ENCODE measurements around the gene YES1.

Gene YES1

DNA sequence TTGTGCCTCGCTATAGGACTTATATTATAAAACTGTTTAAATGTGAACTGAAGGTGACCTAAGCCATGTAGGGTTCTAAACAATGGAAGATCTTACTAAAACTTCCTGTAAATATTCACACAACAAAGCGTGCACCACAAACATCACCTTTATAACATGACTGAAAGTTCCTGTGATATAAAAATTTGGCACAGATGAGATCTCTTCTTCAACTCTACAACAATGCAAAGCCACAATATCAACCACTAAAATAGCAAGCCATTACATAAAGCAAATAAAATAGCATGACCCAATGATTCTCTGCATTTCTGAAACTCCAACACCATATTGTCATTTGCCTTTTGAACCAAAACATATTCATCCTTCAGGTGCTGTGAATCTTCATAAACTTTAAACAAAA, 3.5 kb downstream of the YES1 start:
- DNase-seq = no peak

DNA sequence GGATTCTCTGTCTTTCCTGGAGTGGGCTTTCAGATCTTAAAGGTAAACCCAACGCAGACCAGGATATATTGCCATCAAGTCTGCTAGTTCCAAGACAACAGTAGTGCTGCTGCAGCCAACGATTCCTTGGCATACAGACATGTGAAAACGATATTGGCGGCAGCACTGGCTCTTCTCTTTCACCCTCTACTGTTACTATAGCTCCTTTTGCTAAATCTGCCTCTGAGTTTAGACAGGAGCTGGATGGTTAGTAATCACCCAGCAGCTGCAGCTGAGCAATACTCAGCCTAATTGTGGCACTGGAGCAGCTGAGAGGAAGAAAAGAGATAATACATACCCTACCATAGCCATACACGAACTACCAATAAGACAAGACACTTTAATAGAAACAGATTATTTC, 4.0 kb downstream of the YES1 start:
- H3K4me1 ChIP-seq = peaks cover 0 to 18% (median 6%) of the 10 kb centered on the region in 4 donors
- H3K36me3 ChIP-seq = no peaks in the 10 kb centered on the region
- H3K9me3 ChIP-seq = no peaks in the 10 kb centered on the region
- no peaks in the 10 kb centered on the region for H3K27me3 ChIP-seq
- intact Hi-C loops (cut with DNase I; ENCODE audit: low total_unique reads) = no loop called here
- no peak overlapping the region for H3K4me3 ChIP-seq
- DNase-seq = no peak
- no peak overlapping the region for H3K27ac ChIP-seq
- TF ChIP-seq, protein P1, sequence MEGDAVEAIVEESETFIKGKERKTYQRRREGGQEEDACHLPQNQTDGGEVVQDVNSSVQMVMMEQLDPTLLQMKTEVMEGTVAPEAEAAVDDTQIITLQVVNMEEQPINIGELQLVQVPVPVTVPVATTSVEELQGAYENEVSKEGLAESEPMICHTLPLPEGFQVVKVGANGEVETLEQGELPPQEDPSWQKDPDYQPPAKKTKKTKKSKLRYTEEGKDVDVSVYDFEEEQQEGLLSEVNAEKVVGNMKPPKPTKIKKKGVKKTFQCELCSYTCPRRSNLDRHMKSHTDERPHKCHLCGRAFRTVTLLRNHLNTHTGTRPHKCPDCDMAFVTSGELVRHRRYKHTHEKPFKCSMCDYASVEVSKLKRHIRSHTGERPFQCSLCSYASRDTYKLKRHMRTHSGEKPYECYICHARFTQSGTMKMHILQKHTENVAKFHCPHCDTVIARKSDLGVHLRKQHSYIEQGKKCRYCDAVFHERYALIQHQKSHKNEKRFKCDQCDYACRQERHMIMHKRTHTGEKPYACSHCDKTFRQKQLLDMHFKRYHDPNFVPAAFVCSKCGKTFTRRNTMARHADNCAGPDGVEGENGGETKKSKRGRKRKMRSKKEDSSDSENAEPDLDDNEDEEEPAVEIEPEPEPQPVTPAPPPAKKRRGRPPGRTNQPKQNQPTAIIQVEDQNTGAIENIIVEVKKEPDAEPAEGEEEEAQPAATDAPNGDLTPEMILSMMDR (IDR thresholded peaks at IDR 0.05) = no peak

More for the DNA sequence above, 3.5 kb downstream of the YES1 start:
- no peaks in the 10 kb centered on the region for H3K27me3 ChIP-seq
- intact Hi-C loops (cut with DNase I; ENCODE audit: low total_unique reads) = no loop called here
- H3K9me3 ChIP-seq = no peaks in the 10 kb centered on the region
- no peak overlapping the region for H3K4me3 ChIP-seq
- H3K27ac ChIP-seq = no peak overlapping the region
- H3K36me3 ChIP-seq = no peaks in the 10 kb centered on the region
- TF ChIP-seq, protein P1 (IDR thresholded peaks at IDR 0.05) = no peak
- H3K4me1 ChIP-seq = peaks cover 0 to 19% (median 6%) of the 10 kb centered on the region in 4 donors

DNA sequence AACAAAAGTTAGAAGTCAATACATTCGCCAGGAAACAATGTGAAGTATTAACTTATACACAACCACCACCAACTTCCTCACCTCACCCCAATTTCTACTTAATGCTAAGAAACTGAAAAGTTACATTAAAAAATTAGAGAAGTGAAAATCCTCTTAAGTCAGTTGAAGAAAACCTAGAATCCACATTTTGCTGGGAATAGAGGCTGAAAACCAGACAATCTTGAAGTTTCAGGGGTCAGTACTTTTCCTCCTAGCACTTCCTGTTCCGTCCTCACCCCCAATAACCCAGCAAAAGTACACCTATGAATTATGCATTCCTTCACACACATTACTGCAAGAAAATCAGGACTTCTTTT, 6.3 kb downstream of the YES1 start:
- TF ChIP-seq, protein P1 (IDR thresholded peaks at IDR 0.05) = no peak
- peaks cover 0 to 11% (median 4%) of the 10 kb centered on the region in 4 donors for H3K4me1 ChIP-seq
- no peaks in the 10 kb centered on the region for H3K27me3 ChIP-seq
- no peaks in the 10 kb centered on the region for H3K9me3 ChIP-seq
- H3K4me3 ChIP-seq = no peak overlapping the region
- DNase-seq = no peak
- H3K36me3 ChIP-seq = no peaks in the 10 kb centered on the region
- no peak overlapping the region for H3K27ac ChIP-seq
- intact Hi-C loops (cut with DNase I; ENCODE audit: low total_unique reads) = no loop called here

DNA sequence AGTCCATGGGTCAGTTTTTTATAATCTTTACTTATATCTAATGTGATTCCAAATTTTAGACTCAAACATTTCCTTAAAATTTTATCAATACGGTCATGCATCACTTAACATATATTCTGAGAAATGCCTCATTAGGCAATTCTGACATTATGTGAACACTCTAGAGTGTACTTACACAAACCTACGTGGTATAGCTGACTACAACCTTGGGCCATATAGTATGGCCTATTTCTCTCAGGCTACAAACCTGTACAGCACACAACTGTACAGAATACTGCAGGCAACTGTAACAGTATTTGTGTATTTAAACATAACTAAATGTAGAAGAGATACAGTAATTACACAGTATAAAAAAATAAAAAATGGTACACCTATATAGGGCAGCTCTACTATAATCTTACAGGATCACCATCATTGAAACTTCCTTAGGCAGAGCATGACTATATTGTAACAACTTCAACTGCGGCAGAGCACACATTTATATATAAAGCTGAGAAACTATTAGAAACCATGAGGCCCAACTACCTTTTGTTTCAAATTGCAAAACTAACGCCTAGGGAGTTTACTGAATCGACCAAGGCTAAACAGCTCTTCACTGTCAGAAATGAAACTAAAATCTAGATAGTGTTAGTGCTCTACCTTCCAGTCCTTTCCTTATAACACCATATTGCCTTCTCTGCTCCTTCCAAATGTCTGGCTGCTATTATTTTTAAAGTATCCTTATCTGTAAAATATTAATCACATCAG, 6.9 kb downstream of the YES1 start:
- Histone ChIP-seq H3K4me1 (peaks cover 0 to 8% (median 3%) of the 10 kb centered on the region in 4 donors), H3K4me3 (no peak overlapping the region), H3K27me3 (no peaks in the 10 kb centered on the region), H3K9me3 (no peaks in the 10 kb centered on the region), H3K36me3 (no peaks in the 10 kb centered on the region), H3K27ac (no peak overlapping the region)
- intact Hi-C loops (cut with DNase I; ENCODE audit: low total_unique reads) = no loop called here
- no peak for DNase-seq
- TF ChIP-seq, protein P1 (IDR thresholded peaks at IDR 0.05) = no peak

DNA sequence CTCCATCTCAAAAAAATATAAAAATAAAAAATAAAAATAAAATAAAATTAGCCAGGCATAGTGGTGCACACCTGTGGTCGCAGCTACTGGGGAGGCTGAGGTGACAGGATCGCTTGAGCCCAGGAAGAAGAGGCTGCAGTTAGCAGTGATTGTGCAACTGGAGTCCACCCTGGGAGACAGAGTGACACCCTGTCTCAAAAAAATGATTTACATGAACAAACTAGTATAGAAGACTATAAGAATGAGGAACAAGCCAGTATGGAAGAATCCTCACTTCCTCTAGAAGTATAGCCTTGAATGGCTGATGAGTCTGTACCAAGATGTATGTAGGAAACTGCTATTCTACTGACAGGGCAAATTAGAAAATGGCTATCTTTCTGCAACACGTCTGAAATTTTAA, 10.9 kb downstream of the YES1 start:
- Histone ChIP-seq H3K4me3 (no peak overlapping the region), H3K36me3 (no peaks in the 10 kb centered on the region), H3K27me3 (no peaks in the 10 kb centered on the region), H3K4me1 (peaks cover 0 to 8% (median 2%) of the 10 kb centered on the region in 4 donors), H3K9me3 (no peaks in the 10 kb centered on the region), H3K27ac (no peak overlapping the region)
- intact Hi-C loops (cut with DNase I; ENCODE audit: low total_unique reads) = no loop called here
- DNase-seq = no peak
- TF ChIP-seq, protein P1 (IDR thresholded peaks at IDR 0.05) = no peak

All from tibial artery (tissue), 4 donors.